Ishikawa (cell line): ENCODE results near the gene SCFD2.
A peak's percentile ranks its signal among the peaks of the same experiment; 100 is the strongest.

Source experiments
- CEBPB ChIP-seq: IDR thresholded peaks from 2 replicates; pipeline ENCODE4 v1.6.1; 2012
- CREB1 ChIP-seq: IDR thresholded peaks from 2 replicates; pipeline ENCODE4 v1.6.1; 2012; ENCODE audit warnings: low read depth
- EGR1 ChIP-seq: IDR thresholded peaks from 2 replicates; pipeline ENCODE4 v1.6.1; 2012
- EP300 ChIP-seq: IDR thresholded peaks from 2 replicates; pipeline ENCODE4 v1.6.1; 2012; ENCODE audit warnings: borderline replicate concordance
- FOXM1 ChIP-seq: IDR thresholded peaks from 2 replicates; pipeline ENCODE4 v1.6.1; 2012; ENCODE audit warnings: low read depth, borderline replicate concordance
- NFIC ChIP-seq: IDR thresholded peaks from 2 replicates; pipeline ENCODE4 v1.6.1; 2012
- RAD21 ChIP-seq: IDR thresholded peaks from 2 replicates; pipeline ENCODE4 v1.6.1; 2012; ENCODE audit warnings: low read depth
- TAF1 ChIP-seq: IDR thresholded peaks from 2 replicates; pipeline ENCODE4 v1.6.1; 2012; ENCODE audit warnings: low read depth, mild to moderate bottlenecking
- TCF12 ChIP-seq: IDR thresholded peaks from 2 replicates; pipeline ENCODE4 v1.6.1; 2012; ENCODE audit warnings: low read depth
- TEAD4 ChIP-seq: IDR thresholded peaks from 2 replicates; pipeline ENCODE4 v1.6.1; 2012
- YY1 ChIP-seq: IDR thresholded peaks from 2 replicates; pipeline ENCODE4 v1.6.1; 2012; ENCODE audit warnings: low read depth
- ZBTB7A ChIP-seq: IDR thresholded peaks from 2 replicates; pipeline ENCODE4 v1.6.1; 2012; ENCODE audit warnings: low read depth
- TF ChIP-seq, protein P1 (sequence below): IDR thresholded peaks from 2 replicates; pipeline ENCODE4 v1.6.1; 2012; ENCODE audit warnings: low read depth, mild to moderate bottlenecking
- TF ChIP-seq, protein P2 (sequence below): IDR thresholded peaks from 2 replicates; pipeline ENCODE4 v1.6.1; 2012
- TF ChIP-seq, protein P3 (sequence below): IDR thresholded peaks from 2 replicates; pipeline ENCODE4 v1.6.1; 2012

The SCFD2 gene

DNA sequence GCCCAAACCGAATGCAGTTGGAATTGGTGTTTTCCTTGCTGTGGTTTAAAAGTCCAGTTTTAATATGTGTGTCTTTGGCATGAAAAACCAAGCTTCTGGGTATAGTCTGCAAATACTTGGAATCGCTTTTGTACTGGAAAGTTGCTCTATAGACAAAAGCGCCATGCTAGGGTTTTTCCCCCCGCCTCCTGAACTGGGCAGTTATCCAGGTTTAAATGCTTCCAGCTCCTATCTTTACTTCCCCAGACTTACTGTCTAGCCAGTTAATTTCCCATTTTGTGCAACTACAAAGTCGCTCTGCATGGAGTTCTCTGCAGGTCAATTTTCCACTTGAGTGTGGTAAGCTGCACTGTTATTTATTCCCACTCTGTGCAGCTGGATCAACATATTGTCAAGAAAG, 501.1 kb downstream of the SCFD2 start:
- TF ChIP-seq TAF1, result no peak
- TF ChIP-seq FOXM1, result no peak
- TF ChIP-seq RAD21, result no peak
- no peak for TF ChIP-seq NFIC
- TF ChIP-seq, protein P1, sequence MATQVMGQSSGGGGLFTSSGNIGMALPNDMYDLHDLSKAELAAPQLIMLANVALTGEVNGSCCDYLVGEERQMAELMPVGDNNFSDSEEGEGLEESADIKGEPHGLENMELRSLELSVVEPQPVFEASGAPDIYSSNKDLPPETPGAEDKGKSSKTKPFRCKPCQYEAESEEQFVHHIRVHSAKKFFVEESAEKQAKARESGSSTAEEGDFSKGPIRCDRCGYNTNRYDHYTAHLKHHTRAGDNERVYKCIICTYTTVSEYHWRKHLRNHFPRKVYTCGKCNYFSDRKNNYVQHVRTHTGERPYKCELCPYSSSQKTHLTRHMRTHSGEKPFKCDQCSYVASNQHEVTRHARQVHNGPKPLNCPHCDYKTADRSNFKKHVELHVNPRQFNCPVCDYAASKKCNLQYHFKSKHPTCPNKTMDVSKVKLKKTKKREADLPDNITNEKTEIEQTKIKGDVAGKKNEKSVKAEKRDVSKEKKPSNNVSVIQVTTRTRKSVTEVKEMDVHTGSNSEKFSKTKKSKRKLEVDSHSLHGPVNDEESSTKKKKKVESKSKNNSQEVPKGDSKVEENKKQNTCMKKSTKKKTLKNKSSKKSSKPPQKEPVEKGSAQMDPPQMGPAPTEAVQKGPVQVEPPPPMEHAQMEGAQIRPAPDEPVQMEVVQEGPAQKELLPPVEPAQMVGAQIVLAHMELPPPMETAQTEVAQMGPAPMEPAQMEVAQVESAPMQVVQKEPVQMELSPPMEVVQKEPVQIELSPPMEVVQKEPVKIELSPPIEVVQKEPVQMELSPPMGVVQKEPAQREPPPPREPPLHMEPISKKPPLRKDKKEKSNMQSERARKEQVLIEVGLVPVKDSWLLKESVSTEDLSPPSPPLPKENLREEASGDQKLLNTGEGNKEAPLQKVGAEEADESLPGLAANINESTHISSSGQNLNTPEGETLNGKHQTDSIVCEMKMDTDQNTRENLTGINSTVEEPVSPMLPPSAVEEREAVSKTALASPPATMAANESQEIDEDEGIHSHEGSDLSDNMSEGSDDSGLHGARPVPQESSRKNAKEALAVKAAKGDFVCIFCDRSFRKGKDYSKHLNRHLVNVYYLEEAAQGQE, result no peak
- no peak for TF ChIP-seq YY1
- no peak for TF ChIP-seq CREB1
- TF ChIP-seq EGR1, result no peak
- TF ChIP-seq, protein P2, sequence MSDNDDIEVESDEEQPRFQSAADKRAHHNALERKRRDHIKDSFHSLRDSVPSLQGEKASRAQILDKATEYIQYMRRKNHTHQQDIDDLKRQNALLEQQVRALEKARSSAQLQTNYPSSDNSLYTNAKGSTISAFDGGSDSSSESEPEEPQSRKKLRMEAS, result no peak
- no peak for TF ChIP-seq TEAD4
- TF ChIP-seq EP300, result no peak

DNA sequence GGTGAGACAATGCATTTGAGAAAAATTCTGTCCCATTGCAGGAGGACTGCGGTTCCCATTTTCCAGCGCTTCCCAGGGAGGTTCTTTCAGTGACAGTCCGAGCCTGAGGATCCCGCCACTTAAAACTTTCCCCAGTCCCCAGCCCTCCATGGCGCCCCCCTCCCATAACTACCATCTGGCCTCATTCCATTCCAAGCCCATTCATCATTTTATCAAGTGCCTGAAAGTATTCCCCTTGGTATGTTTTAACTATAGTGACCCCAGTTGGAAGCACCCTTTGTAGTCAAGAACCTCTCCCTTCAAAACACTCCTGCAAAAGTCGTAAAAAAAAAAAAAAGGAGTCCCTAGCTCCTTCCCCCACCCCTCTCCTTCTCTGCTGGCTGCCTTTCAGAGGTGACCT, 502.5 kb downstream of the SCFD2 start:
- TF ChIP-seq RAD21, result no peak
- TF ChIP-seq TEAD4, result no peak
- TF ChIP-seq, protein P1, result no peak

DNA sequence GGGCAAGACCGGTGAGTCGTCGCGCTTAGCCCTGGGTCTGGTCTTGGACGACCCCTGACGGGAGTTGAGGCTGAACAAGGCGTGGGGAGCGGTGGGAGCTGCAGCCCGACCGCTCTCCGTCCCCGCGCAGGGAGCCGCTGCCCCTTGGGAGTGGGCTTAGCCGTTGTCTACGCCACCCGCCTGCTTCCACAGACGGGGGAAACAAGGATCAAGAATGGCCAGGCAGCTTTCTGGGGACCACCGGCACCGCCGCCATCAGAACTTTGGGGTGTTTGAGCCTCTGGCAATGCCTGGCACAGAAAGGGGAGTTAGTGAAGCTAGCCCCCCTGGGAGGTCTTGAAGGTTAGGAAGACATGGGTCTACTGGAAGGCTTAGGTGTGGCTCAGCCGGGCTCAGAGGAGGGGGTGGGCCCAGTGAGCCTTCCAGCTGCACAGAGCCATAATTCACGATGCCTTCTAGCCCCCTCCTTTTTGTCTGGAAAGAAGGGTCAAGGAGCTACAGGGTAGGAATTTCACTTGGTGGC, 503.2 kb downstream of the SCFD2 start:
- TF ChIP-seq CEBPB (no peak), ZBTB7A (peak; percentile 13; the same call in 1 of the 2 replicates)

DNA sequence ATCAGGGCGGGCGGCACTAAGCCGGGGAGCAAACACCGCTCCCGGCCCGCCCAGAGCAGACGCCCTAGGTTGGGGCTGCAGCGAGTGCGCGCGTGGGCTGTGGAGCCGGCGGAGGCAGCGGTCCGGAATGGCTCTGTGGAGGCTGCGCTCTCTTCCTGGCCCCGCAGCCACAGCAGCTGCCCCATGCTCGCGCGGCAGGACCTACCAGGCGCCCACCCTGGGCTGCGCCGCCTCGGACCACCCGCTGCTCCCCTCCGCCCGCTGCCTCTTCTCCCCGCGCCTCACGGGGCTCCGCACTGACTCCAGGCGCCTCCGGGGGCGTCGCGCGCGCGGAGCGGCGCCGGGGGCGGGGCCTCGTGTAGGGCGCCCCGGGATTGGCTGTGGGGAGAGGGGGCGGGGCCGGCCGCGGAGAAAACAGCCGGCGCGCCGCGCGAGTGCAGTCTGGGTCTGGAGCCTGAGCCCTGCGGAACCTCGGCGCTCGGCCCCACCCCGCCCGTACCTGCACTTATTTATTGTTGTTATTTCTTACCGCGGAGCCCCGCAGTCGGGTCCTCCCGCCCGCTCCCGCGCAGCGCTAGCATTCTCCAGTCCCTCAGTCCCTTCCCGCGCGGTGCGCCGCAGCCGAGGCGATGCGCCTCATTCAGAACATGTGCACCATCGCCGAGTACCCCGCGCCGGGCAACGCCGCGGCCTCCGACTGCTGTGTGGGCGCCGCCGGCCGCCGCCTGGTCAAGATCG, 503.8 kb downstream of the SCFD2 start, which contains the start of gene RASL11B:
Gene RASL11B (plus strand): TSS at position 439 of the 738 bp plus-strand sequence. CDS start 191 bp downstream, at position 630.
- TF ChIP-seq EP300 (no peak), TAF1 (peak; percentile 77; the same call in 1 of the 2 replicates), YY1 (no peak), EGR1 (peak; percentile 45; the same call in 1 of the 2 replicates), ZBTB7A (no peak; the same call in none of the 2 replicates), CREB1 (no peak), TCF12 (no peak), CEBPB (no peak), NFIC (no peak), RAD21 (no peak), FOXM1 (no peak), TEAD4 (no peak)
- TF ChIP-seq, protein P3, sequence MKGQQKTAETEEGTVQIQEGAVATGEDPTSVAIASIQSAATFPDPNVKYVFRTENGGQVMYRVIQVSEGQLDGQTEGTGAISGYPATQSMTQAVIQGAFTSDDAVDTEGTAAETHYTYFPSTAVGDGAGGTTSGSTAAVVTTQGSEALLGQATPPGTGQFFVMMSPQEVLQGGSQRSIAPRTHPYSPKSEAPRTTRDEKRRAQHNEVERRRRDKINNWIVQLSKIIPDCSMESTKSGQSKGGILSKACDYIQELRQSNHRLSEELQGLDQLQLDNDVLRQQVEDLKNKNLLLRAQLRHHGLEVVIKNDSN, result no peak
- TF ChIP-seq, protein P1, result no peak
- TF ChIP-seq, protein P2, result peak; percentile 97

DNA sequence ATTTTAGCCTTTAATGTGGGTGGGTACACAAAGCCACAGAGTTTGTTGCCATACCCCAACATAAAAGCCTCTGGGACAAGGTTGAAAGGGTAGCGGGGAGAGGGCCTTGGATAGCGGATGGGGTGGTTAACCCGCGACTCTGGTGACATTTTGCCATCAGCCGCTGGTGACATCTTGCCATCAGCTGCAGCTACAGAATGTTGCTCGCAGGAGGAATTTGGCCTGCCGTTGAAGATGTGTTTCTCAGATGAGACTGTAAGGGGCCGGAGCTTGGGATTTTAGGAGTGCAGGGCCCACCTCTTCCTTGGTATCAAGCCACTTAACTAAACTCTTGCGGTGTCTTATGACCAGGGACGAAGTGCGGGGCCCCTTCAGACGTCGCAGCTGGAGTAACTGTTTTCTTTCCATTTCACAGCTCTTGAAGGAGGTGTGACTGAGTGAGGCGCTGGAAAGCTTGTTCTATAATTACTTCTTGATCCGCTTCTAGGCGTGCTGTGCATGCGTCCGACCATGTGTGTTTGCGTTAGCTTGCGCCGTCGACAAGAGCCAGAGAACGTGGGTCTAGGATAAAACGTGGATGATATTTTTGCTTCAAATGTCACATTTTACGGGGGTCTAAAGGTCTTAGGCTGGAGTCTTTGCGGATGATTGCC, 504.6 kb downstream of the SCFD2 start:
- TF ChIP-seq, protein P2, result no peak
- TF ChIP-seq RAD21, result no peak
